T-helper 2 cell (primary cell): ENCODE measurements around the gene TMBIM1.

Experiments
- DNase-seq, 5 experiments: peaks; one replicate each; pipeline versions ENCODE4 v3.0.0 to v3.0.0-alpha.2; 2012 to 2022

The TMBIM1 gene

DNA sequence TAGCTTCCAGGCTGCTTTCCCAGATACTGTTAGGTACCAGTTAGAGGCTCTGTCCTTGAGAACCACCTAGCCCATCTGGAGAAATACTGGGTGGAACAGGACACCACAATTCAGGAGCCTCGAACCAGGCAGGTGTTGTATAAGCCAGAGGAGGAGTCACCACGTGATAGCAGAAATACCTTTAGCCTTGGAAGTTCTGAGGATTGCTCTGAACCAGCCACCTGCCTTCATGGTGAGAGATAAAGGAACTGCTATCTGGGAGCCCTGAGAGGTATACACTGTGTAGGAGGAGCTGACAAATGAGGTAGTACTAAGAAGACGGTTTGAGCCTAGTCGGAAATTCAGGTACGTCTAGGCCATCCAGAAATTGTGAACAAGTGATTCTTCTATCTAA is 39.1 kb downstream of the TMBIM1 start:
- DNase-seq: no peak

GRCh38 chr2:218252509-218253231 is 39.6 kb downstream of the TMBIM1 start:
- DNase-seq: no peak

GRCh38 chr2:218249691-218250090 is 42.6 kb downstream of the TMBIM1 start:
- DNase-seq: no peak

- no peak for DNase-seq
Measured at GRCh38 chr2:218245214-218245613, 47.1 kb downstream of the TMBIM1 start.

GRCh38 chr2:218244665-218245064 is 47.6 kb downstream of the TMBIM1 start:
- no peak for DNase-seq

DNA sequence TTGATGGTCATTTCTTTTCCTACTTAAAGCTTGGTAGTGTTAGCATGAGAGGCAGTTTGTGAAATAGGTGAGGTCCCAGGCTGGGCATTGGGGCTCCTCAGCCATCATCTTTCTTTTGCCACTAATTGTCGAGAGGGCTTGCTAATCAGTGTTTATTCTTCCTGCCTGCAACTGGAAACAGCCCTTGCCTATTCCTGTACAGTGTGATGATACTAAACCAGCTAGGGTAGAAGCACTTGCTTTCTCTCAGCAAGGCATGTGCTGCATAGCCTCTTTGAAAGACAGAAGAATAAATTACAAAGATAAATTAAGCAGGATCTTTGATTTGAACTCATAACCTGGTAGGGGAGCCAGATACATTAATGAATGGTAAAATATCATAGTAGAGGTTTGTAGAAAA is 48.1 kb downstream of the TMBIM1 start:
- DNase-seq: no peak

DNA sequence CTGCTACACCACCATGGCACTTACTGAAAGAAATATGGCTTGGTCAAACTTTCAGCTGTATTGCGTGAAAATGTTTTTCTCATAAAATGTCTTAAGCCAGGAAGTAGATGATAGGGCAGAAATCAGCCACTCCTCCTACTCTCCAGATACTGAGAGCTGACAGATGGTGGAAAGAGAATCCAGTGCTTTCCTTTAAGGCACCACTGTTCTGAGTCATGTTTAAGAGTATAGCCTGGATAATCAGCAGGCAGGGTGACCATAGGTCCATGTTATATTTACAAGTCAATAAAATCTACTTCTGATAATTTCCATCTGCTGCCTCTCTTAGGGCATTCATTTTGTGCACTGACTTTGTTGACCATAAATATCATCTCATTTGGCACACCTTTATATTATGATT is 53.4 kb downstream of the TMBIM1 start:
- DNase-seq: no peak

DNA sequence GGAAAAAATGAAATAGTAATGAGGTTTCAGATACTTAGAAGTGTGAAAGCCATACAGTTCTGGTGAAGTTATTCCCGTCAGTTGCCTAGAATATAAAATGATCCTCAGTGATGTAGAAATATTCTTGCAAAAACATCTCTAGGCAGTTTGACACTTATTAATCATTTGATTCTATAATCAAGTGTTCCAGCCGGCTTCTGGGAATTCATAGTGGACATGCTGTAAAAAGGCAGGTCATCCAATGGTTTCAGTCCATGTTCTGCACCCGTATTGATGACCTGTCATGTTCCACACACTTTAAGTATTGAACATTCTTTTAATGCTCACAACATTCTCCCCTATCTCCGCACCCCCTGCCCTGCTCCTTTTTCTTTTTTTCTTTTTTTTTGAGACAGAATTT is 55.5 kb downstream of the TMBIM1 start:
- no peak for DNase-seq

- no peak for DNase-seq
Measured at GRCh38 chr2:218235017-218235416, 57.3 kb downstream of the TMBIM1 start.

GRCh38 chr2:218234521-218234920 is 57.8 kb downstream of the TMBIM1 start:
- no peak for DNase-seq

DNA sequence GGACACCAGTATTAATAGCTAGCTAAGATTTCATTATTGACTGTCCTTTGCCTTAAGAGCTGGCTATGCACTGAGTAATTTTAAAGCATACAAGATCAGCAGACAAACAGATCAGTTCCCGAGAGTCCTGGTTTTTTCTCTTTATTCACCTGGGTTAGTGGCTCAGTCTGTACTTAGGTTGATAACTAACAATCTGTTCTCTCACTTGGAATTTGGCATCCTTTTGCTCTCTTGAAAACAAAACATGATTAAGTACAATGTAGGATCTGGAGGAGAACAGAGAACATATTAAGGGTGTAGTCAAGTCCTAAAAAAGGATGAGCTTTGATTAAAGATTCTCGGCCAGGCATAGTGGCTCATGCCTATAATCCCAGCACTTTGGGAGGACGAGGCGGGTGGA is 58.8 kb downstream of the TMBIM1 start:
- DNase-seq: no peak

- DNase-seq: peak in 2 of 5 experiments; percentile 31 to 72
Measured at GRCh38 chr2:218230882-218231281, 61.4 kb downstream of the TMBIM1 start.

- DNase-seq: peak in 1 of 5 experiments; percentile 68
Measured at GRCh38 chr2:218229851-218230250, 62.5 kb downstream of the TMBIM1 start.

GRCh38 chr2:218229239-218229638 is 63.1 kb downstream of the TMBIM1 start:
- DNase-seq: peak in 3 of 5 experiments; percentile 12 to 87 (median 45)

- no peak for DNase-seq
Measured at GRCh38 chr2:218228366-218229090, 63.8 kb downstream of the TMBIM1 start.

GRCh38 chr2:218226903-218227302 is 65.4 kb downstream of the TMBIM1 start:
- no peak for DNase-seq
